Astrocyte of the hippocampus (primary cell): Measurements from ENCODE around the gene CLCA1.

Experiments
- DNase-seq: peaks from one replicate; pipeline ENCODE4 v3.0.0; 2011; ENCODE audit warnings: low read depth, low spot score

Gene CLCA1, protein sequence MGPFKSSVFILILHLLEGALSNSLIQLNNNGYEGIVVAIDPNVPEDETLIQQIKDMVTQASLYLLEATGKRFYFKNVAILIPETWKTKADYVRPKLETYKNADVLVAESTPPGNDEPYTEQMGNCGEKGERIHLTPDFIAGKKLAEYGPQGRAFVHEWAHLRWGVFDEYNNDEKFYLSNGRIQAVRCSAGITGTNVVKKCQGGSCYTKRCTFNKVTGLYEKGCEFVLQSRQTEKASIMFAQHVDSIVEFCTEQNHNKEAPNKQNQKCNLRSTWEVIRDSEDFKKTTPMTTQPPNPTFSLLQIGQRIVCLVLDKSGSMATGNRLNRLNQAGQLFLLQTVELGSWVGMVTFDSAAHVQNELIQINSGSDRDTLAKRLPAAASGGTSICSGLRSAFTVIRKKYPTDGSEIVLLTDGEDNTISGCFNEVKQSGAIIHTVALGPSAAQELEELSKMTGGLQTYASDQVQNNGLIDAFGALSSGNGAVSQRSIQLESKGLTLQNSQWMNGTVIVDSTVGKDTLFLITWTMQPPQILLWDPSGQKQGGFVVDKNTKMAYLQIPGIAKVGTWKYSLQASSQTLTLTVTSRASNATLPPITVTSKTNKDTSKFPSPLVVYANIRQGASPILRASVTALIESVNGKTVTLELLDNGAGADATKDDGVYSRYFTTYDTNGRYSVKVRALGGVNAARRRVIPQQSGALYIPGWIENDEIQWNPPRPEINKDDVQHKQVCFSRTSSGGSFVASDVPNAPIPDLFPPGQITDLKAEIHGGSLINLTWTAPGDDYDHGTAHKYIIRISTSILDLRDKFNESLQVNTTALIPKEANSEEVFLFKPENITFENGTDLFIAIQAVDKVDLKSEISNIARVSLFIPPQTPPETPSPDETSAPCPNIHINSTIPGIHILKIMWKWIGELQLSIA

DNA sequence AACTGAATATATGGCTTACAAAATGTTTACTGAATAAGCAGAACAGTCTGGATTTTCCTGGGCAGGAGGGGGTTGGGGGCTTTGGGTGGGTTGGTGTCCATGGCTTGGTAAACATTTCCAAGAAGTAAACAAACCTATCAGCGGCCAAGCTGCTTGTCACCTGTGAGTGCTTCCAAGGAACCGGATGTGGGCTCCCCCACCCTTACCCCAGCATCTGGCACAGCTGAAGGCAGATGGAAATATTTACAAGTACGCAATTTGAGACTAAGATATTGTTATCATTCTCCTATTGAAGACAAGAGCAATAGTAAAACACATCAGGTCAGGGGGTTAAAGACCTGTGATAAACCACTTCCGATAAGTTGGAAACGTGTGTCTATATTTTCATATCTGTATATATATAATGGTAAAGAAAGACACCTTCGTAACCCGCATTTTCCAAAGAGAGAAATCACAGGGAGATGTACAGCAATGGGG, at the start of gene CLCA1:
Gene CLCA1, plus strand, starts transcription at position 427 of the 477 bp plus-strand sequence. Its CDS starts 45 bp downstream, at position 472.
- DNase-seq, result no peak

DNA sequence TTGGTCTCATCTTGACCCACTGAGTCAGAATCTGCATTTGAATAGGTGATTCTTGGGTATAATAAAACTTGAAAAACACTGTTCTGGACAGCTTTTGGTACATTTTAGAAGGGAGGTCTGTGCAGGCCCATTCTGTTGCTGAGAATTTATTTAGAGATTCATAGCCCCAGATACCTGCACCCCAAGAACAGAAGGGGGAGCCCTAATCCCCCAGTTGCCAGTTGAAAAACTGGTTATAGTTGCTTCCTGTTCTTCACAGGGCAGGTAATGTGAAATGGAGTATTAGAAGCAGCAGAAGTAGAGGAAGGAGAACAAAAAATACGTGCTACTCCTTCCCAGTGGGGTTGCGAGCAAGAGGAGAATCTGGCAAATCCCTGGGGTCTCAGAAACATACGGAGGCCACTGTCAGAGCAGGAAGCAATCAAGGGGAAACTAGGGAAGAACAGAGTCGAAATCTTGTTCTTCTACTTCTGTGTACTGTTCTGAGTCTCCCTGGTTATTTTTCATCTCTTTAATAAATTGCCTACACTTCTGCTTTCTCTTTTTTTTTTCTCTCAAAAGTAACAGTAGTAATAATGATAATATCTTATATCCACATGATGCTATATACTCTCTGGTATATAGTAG, 49.3 kb upstream of the CLCA1 start:
- DNase-seq, result peak; percentile 40

DNA sequence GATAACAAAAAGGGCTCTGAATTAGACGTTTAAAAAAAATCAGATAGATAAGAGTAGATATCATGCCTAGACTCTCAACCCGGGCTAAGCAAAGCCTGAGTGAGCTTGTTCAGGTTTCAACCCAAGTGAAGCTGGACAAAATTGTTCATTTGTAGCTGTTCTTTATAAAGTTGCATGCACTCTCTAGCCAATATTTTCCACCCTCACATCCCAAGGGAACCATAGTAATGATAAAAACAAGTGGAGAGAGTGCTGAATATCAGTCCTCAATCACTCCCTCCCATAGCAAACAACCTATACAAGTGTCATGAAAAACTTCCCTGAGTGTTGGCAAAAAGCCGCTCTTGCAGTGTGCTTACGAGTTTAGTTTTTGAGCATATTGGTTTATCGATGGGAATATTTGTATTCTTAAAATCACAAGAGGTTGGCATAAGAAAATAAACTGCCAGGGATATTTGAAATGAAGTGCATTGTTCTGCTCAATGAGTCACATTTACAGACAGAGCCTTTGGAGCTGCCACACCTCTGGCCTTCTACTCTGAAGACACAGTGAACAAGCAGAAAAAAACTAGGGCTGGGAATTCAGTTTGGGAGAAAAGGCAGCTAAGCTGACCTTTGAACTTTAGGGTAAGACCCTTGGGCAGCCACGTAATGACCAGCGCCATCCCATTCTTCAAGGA, 47.0 kb upstream of the CLCA1 start:
- peak; percentile 16 for DNase-seq

DNA sequence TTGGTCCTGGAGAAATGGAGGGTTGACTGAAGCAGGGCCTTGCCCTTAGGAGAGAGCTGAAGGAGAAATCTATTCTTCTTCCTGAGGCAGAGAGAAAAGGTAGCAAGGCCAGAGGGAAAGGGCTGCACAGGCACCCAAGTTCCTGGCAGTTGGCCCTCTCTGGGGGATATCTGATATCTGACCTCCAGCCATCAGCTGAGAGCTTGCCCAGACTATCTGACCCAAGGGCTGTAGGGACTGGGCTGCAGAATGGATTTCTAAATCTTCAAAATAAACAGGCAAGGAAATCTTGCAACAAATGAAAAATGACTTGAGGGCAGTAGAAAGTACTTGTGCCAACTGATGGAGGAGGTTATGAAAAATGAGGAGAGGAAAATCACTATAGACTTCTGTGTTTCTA, 45.3 kb upstream of the CLCA1 start:
- DNase-seq, result no peak

DNA sequence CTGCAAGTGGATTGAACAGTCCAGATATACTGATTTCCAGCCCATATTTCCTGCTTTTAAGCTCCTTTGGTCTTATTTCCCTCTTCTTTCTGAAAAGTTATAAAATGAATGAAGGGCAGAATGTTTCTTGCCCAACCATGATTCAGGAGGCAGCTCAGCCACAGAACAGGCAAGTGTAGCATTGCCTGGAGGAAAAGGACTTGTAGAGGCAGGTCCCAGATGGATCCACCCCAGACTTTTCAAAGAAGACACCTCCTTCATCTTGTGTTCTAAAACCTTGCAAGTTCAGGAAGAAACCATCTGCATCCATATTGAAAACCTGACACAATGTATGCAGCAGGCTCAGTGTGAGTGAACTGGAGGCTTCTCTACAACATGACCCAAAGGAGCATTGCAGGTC, 44.9 kb upstream of the CLCA1 start, which contains the start of gene CLCA2:
Gene CLCA2, plus strand, starts transcription at position 299 of the 400 bp plus-strand sequence. Its CDS starts 77 bp downstream, at position 376.
- no peak for DNase-seq

DNA sequence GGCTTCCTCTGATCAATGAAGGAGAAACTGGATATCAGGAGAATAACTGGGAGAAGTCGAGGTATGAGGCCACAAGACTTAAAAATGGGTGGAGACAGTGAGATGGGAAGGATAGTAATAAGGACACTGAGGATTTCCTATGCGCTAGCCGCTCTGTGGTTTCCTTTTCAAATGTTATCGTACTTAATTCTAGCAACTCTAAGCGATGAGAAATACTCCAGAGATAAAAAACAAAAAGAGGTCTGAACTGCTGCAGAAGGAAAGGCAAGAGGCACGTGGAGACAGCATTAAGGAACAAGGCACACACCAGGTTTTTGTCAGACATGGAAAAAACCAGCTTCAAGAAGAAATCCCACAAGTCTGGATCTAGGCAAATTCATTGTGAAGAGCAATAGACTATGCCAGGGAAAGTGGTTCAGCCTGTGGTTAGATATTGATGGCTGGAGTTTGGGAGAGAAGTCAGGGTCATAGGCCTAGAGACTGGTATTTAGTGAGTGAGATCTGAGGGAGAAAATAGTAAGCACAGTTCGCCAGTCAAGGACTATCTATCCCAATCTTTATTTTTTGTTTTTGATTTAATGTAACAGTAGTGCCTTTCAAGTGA, 39.5 kb upstream of the CLCA1 start:
- peak; percentile 29 for DNase-seq

DNA sequence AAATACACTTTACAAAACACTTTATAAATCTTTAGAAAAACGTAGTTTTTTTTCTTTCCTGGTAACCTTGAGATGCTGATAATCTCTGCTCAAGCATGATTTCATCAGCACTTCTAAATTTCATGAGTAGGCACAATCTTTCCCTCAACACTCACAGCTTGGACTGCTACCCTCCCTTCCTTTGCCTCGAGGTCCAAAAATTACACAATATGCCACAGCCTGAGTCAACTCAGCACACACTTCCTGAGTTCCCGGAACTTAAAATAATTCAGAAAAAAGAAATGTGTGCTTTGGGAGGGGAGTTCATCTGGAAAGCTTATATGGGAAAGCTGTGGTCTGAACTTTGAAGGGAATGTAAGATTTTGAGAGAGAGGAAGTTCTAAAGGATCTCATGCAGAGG, 38.9 kb upstream of the CLCA1 start:
- peak; percentile 75 for DNase-seq

DNA sequence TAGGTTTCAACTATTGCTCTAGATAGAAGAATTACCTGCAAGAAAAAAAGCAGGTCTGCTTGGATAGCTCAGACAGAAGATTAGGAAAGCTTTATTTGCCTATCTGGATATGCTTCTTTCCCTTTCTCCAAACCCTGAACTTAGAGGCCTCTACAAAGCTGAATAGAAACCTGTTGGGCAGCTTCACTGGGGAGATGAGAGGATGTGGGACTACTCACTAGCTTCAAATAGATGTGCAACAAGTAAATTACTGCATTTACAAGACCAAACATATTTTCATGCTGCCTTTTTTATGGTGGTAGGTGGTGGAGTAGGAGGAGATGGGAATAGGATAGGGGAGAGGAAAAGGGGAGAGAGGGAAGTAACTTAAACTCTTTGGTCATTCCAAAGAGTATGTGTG, 38.4 kb upstream of the CLCA1 start:
- no peak for DNase-seq

DNA sequence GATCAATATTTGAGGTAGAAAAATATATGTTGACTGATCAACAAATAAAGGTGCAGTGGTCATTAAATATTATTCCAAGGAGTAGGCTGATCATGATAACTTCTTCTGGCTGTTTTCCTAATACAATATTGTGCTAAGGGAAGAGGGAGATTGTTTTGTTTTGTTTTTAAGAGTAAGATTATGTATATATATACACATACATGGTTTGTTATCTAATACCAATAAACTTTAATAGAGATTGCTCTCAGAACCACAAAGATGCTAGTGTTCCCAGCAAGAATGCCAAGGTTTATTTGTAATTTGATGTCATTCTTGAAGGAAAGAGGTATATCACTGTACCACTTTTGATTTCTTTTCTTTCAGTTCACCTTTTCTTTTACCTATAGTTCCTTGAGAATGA, 34.7 kb upstream of the CLCA1 start:
- DNase-seq, result no peak

DNA sequence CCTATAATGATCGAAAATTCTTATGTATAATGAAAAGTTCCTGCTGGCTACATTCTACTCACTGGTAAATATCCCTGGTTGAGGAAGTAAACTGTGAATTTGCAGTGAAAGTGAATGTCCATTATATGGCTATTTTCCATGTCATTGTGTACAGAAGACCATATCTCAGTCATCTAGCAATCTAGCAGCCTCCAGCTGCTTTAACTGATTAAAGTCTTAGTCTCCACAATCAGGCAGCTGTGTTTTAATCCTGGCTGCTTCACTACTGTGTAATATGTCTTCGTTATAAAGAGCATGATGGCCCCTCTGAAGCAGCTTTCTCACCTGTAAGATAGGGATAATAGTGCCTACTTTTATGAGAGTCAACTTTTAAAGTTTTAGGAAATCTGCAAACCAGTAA, 33.4 kb upstream of the CLCA1 start:
- no peak for DNase-seq

DNA sequence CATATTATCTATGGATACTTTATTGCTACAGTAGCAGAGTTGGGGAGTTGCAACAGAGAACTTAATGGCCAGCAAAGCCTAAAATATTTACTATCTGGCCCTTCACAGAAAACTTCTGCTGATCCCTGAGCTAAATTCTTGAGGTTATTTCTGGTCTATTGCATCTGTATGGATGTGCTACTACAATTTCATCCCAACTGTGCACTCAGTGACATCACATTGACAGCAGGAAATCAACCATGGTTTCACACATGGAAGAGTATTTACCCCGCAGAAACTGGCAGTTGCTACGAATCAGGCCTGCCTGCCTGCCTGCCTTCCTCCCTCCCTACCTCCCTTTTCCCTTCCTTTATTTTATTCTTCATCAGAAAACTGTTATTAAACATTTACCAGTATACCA, 32.7 kb upstream of the CLCA1 start:
- peak; percentile 29 for DNase-seq

DNA sequence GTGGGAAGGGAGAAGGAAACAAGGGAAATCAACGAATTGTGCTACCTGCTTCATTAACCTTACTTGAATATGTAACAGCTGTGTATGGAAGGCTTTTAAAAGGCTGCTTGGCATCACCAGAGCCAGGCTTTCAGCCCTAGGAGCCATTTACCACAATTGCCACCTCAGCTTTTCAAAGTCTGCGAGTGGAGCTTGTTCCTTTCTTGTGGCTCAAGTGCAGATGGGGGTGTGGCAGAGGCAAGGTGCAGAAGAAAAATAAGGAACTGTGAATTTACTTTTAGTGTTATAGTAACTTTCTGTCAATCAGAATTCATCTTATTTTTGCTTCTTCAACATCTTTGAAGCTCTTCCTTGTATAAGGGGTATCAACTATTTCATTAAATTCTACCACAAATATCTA, 27.1 kb upstream of the CLCA1 start:
- no peak for DNase-seq

DNA sequence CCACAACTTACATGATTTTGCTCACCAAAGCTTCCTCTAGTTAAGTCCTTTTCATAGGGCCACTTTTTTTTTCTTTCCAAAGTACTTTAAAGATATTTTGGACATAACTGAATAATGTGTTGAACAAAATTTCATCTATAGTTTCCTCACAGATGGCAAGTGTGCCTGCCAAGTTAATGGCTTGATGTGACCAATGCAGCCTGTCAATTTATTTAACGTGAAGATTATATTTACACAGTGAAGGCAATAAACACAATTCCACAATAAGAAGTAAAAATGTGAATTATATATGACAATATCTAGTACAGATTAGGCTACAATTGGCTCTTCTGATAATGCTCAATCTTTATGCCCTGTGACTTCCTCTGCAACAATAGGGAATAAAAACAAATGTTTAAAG, 26.7 kb upstream of the CLCA1 start:
- no peak for DNase-seq

DNA sequence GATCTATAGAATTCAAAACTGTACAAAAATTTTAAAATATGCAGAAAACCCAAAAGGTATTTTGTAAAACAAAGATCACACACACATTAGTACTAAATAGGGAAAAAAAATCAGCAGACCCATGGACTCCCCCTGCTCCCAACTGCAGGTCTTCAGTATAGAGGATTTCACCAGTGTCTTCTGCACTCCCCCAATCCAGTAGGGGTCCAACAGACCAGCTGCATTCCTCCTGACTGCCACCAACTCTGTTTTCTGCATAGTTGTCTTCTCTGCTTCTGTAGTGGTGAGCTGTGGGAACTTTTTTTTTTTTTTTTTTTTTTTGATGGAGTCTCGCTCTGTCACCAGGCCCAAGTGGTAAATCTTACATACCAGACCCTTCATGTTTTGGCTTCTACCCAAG, 22.8 kb upstream of the CLCA1 start:
- DNase-seq, result no peak

DNA sequence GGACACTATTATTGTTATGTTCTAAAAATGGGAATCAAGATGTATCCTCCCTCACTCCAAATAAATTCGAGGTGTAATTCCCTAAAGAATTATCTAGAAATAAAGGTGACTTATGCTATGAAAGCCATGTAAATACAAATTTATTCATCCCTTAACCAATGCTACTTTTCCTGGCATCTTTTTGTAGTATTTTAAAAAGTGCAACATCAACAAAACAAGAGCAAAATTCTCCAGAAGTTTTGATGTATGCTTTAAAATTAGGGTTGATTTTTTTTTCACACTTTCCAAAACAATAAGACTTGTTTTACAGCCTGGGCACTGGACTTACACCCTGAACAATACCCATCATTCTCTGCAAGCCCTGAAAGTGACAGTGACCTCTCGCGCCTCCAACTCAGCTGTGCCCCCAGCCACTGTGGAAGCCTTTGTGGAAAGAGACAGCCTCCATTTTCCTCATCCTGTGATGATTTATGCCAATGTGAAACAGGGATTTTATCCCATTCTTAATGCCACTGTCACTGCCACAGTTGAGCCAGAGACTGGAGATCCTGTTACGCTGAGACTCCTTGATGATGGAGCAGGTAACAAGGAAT, 21.4 kb upstream of the CLCA1 start:
- no peak for DNase-seq

DNA sequence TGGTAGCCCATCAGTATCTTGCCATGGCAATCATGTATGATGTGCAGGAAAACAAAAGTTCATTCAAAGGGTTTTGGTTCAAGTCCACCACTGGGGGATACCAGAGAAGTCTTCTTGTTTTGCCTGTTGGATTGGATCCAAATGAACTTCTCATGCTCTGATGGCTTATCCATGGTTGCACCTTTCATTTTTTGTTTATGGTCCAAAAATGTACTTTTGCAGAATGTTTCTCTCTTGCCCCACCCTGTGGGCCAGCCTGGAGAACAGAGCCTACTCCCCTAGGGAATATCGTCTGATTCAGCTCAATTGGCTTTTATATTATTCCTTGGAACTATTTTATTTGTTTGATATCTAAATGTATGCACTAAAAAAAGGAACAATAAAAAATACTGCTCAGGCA, 20.1 kb upstream of the CLCA1 start:
- DNase-seq, result no peak

DNA sequence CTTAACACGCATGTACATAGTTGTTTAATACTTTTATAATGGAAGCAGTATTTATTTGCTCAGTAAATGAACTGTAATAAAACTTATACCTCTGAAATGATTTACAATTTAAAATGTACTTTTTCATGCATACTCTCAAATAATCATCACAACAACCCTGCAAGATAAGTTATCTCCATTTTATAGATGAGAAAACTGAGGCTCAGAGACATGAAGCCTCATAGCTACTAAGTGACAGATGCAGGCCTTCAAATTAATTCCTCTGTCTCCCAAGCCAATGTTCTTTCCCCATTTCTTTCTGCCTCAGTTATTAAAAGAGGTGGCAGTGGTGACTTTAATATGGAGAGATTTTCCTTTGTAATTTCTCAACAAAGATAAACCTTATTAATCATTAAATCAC, 19.6 kb upstream of the CLCA1 start:
- DNase-seq, result no peak

DNA sequence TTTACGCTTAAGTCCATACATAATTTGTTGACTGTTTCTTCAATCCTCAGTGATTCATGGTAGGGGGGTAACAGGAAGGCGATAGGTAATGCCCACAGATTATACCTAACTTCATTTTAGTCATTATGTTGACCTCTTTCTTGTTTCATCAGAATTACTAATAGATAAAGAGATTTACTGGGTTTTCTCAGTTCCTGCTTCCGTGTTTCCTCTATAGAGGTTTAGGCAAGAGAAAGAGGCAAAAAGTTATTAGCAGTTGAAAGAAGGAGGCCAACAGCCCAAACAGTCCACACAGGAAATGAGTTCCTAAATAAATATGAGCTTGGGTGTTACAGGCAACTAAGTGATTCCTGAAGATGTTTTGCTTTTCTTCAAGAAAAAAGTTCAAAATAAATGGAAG, 17.9 kb upstream of the CLCA1 start:
- no peak for DNase-seq

DNA sequence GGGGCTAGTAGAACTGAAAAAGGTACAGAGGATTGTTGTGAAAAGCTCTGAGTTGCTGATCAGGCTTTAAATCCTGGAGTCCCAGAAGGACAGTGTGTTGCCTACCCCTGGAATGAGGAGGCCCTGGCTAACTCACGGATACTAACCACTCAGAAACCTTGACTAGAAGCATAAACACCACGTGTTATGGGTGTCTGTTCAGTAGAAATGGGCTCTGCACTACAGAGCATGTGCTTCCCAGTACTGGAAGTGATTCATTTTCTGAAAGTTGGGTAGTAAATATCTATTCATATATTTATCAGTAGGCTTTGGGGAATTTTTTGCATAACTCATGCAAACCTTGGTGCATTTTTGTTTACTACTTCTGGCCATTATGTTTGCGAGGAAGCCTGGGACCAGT, 15.1 kb upstream of the CLCA1 start:
- DNase-seq, result no peak

DNA sequence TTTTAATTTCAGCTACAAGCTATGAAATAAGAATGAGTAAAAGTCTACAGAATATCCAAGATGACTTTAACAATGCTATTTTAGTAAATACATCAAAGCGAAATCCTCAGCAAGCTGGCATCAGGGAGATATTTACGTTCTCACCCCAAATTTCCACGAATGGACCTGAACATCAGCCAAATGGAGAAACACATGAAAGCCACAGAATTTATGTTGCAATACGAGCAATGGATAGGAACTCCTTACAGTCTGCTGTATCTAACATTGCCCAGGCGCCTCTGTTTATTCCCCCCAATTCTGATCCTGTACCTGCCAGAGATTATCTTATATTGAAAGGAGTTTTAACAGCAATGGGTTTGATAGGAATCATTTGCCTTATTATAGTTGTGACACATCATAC, 13.7 kb upstream of the CLCA1 start:
- no peak for DNase-seq

DNA sequence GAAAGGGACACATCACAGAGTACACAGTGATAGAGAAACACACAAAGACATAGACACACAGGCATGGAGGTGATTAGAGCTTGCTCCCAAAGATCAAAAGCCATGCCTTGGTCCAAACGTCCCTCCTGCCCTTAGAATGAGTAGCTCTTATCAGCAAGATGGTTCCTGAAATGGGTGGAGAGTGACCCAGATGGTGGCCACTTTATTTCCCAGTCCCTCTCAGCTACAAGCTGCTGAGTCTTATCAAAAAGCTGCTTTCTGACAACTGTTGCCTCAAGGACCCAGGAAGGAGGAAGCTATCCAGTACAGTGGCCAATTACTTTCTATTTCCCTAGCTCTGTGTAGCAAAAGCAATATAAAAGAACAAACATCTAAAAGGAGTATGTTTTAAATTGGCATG, 7.7 kb upstream of the CLCA1 start:
- DNase-seq, result no peak
